Subcutaneous abdominal adipose tissue (tissue), 5 donors: ENCODE results near the gene TRAPPC10.

Experiments
- H3K27ac ChIP-seq: one replicate; pipeline ENCODE4 v1.7.0; 2013; ENCODE audit warnings: low read depth, mild to moderate bottlenecking, inconsistent platforms, low read length, moderate library complexity
- H3K27me3 ChIP-seq, 5 donors: one replicate each; pipeline ENCODE4 v1.7.0; 2013; ENCODE audit warnings: low read length in 5 of 5, inconsistent platforms in 1 of 5; ENCODE audit not compliant: control insufficient read depth in 5 of 5, insufficient read depth in 4 of 5
- H3K36me3 ChIP-seq, 5 donors: one replicate each; pipeline ENCODE4 v1.7.0; 2013; ENCODE audit warnings: low read length in 5 of 5; ENCODE audit not compliant: control insufficient read depth in 5 of 5, insufficient read depth in 5 of 5
- H3K4me1 ChIP-seq, 5 donors: one replicate each; pipeline ENCODE4 v1.7.0; 2013; ENCODE audit warnings: low read length in 5 of 5, mild to moderate bottlenecking in 3 of 5, moderate library complexity in 1 of 5; ENCODE audit not compliant: control insufficient read depth in 5 of 5, insufficient read depth in 5 of 5
- H3K4me3 ChIP-seq, 5 donors: one replicate each; pipeline ENCODE4 v1.7.0; 2013; ENCODE audit warnings: low read length in 5 of 5, low read depth in 1 of 5
- H3K9ac ChIP-seq, 5 donors: one replicate each; pipeline ENCODE4 v1.7.0; 2013; ENCODE audit warnings: low read length in 5 of 5, mild to moderate bottlenecking in 4 of 5, moderate library complexity in 3 of 5
- H3K9me3 ChIP-seq, 5 donors: one replicate each; pipeline ENCODE4 v1.7.0; 2013; ENCODE audit warnings: low read length in 5 of 5; ENCODE audit not compliant: control insufficient read depth in 5 of 5
- donor health status: healthy.
- donor health status: healthy.
- donor health status: healthy.
- donor health status: healthy.
- donor health status: healthy.

TRAPPC10 gene

GRCh38 chr21:43988506-43989230, 23.4 kb upstream of the TRAPPC10 start:
- no peak overlapping the region for H3K27ac ChIP-seq
- H3K27me3 ChIP-seq = peaks cover 0 to 7% (median 2%) of the 10 kb centered on the region in 5 donors
- H3K4me1 ChIP-seq = peaks cover 0 to 11% (median 9%) of the 10 kb centered on the region in 5 donors
- H3K9ac ChIP-seq = no peak overlapping the region
- no peaks in the 10 kb centered on the region for H3K9me3 ChIP-seq
- H3K36me3 ChIP-seq = peaks cover 0 to 6% (median 0%) of the 10 kb centered on the region in 5 donors
- H3K4me3 ChIP-seq = no peak overlapping the region

GRCh38 chr21:43989401-43989800, 22.7 kb upstream of the TRAPPC10 start:
- Histone ChIP-seq H3K4me3 (no peak overlapping the region), H3K9me3 (no peaks in the 10 kb centered on the region), H3K27ac (no peak overlapping the region), H3K9ac (no peak overlapping the region), H3K27me3 (peaks cover 0 to 14% (median 10%) of the 10 kb centered on the region in 5 donors), H3K36me3 (no peaks in the 10 kb centered on the region), H3K4me1 (peaks cover 0 to 11% (median 9%) of the 10 kb centered on the region in 5 donors)

- no peak overlapping the region for H3K27ac ChIP-seq
These were observed 20.6 kb upstream of the TRAPPC10 start for GRCh38 chr21:43991447-43991991.

GRCh38 chr21:43992121-43992520, 20.0 kb upstream of the TRAPPC10 start:
- Histone ChIP-seq H3K27ac (no peak overlapping the region), H3K4me1 (no peaks in the 10 kb centered on the region), H3K36me3 (no peaks in the 10 kb centered on the region), H3K27me3 (peaks cover 0 to 18% (median 11%) of the 10 kb centered on the region in 5 donors), H3K9ac (no peak overlapping the region), H3K4me3 (no peak overlapping the region), H3K9me3 (no peaks in the 10 kb centered on the region)

More at GRCh38 chr21:43991447-43991991, 20.6 kb upstream of the TRAPPC10 start:
- Histone ChIP-seq H3K9ac (no peak overlapping the region), H3K36me3 (no peaks in the 10 kb centered on the region), H3K9me3 (no peaks in the 10 kb centered on the region), H3K4me1 (peaks cover 0 to 3% (median 0%) of the 10 kb centered on the region in 5 donors), H3K4me3 (no peak overlapping the region), H3K27me3 (peaks cover 0 to 18% (median 11%) of the 10 kb centered on the region in 5 donors)

GRCh38 chr21:43993420-43993934, 18.6 kb upstream of the TRAPPC10 start:
- no peak overlapping the region for H3K4me3 ChIP-seq
- peaks cover 0 to 18% (median 11%) of the 10 kb centered on the region in 5 donors for H3K27me3 ChIP-seq
- H3K4me1 ChIP-seq = no peaks in the 10 kb centered on the region
- H3K9ac ChIP-seq = no peak overlapping the region
- H3K9me3 ChIP-seq = peaks cover 0 to 2% (median 0%) of the 10 kb centered on the region in 5 donors
- no peak overlapping the region for H3K27ac ChIP-seq
- H3K36me3 ChIP-seq = no peaks in the 10 kb centered on the region

- H3K27ac ChIP-seq = no peak overlapping the region
- peaks cover 0 to 2% (median 0%) of the 10 kb centered on the region in 5 donors for H3K9me3 ChIP-seq
- H3K36me3 ChIP-seq = no peaks in the 10 kb centered on the region
- H3K9ac ChIP-seq = no peak overlapping the region
- H3K27me3 ChIP-seq = peaks cover 0 to 18% (median 11%) of the 10 kb centered on the region in 5 donors
- H3K4me3 ChIP-seq = no peak overlapping the region
- no peaks in the 10 kb centered on the region for H3K4me1 ChIP-seq
These were observed 18.0 kb upstream of the TRAPPC10 start for GRCh38 chr21:43994085-43994484.

GRCh38 chr21:43994646-43995045, 17.5 kb upstream of the TRAPPC10 start:
- Histone ChIP-seq H3K27me3 (peaks cover 0 to 18% (median 11%) of the 10 kb centered on the region in 5 donors), H3K9ac (no peak overlapping the region), H3K27ac (no peak overlapping the region), H3K4me1 (no peaks in the 10 kb centered on the region), H3K4me3 (no peak overlapping the region), H3K36me3 (no peaks in the 10 kb centered on the region), H3K9me3 (peaks cover 0 to 2% (median 0%) of the 10 kb centered on the region in 5 donors)

- no peak overlapping the region for H3K4me3 ChIP-seq
- peaks cover 0 to 2% (median 0%) of the 10 kb centered on the region in 5 donors for H3K9me3 ChIP-seq
- H3K4me1 ChIP-seq = peaks cover 0 to 6% (median 0%) of the 10 kb centered on the region in 5 donors
- H3K27ac ChIP-seq = no peak overlapping the region
- no peak overlapping the region for H3K9ac ChIP-seq
- H3K36me3 ChIP-seq = no peaks in the 10 kb centered on the region
- H3K27me3 ChIP-seq = peaks cover 0 to 18% (median 11%) of the 10 kb centered on the region in 5 donors
These were observed 16.5 kb upstream of the TRAPPC10 start for GRCh38 chr21:43995521-43996105.

GRCh38 chr21:43997766-43998742, 14.1 kb upstream of the TRAPPC10 start:
- no peak overlapping the region for H3K27ac ChIP-seq
- no peak overlapping the region for H3K4me3 ChIP-seq

More at GRCh38 chr21:43997766-43998742, 14.1 kb upstream of the TRAPPC10 start:
- Histone ChIP-seq H3K36me3 (no peaks in the 10 kb centered on the region), H3K27me3 (peaks cover 0 to 18% (median 10%) of the 10 kb centered on the region in 5 donors), H3K4me1 (peaks cover 0 to 6% (median 0%) of the 10 kb centered on the region in 5 donors), H3K9ac (no peak overlapping the region), H3K9me3 (peaks cover 0 to 2% (median 0%) of the 10 kb centered on the region in 5 donors)
